Measurements from ENCODE around the gene HMCN2.

GRCh38 chr9:130259044-130259443, 6.5 kb upstream of the HMCN2 start:
- no peak for TF ChIP-seq POLR2A (IDR thresholded peaks at IDR 0.05)
- TF ChIP-seq CTCF (IDR thresholded peaks at IDR 0.05): no peak

Data from ovary (tissue), 3 donors.